Stimulated activated effector memory CD8-positive, alpha-beta T cell treated with anti-CD3 and anti-CD28 coated beads, Interleukin-12 subunit alpha, Interleukin-12 subunit beta, amount 100 ng/mL, for 72 hours (primary cell): ENCODE measurements around the gene PTN.
"Not testable (repeated sequence)": the region's sequence is repeated elsewhere in the genome, so short reads cannot be mapped to it uniquely, and the experiment has no call there.

Experiments
- ATAC-seq: fragments of 150-1000 bp; cut with Tn5 transposase; 2 replicates; pipeline ENCODE4 v1.10.0; 2021
- DNase-seq, 2 donors: peaks; one replicate each; pipeline ENCODE4 v3.0.0; 2021 to 2022; ENCODE audit warnings: low spot score in 2 of 2
- H3K27ac Mint-ChIP-seq: one replicate; pipeline ENCODE4 v1.8.0; 2022; ENCODE audit warnings: mild to moderate bottlenecking, mixed read lengths
- H3K36me3 Mint-ChIP-seq: one replicate; pipeline ENCODE4 v1.8.0; 2022; ENCODE audit warnings: mild to moderate bottlenecking, mixed read lengths
- H3K4me1 Mint-ChIP-seq: one replicate; pipeline ENCODE4 v1.8.0; 2022; ENCODE audit warnings: mixed read lengths
- H3K4me3 Mint-ChIP-seq: one replicate; pipeline ENCODE4 v1.8.0; 2022; ENCODE audit warnings: mild to moderate bottlenecking, mixed read lengths
- H3K9me3 Mint-ChIP-seq: one replicate; pipeline ENCODE4 v1.8.0; 2022; ENCODE audit warnings: mixed read lengths

The PTN gene

GRCh38 chr7:137297551-137298463 lies 45.7 kb downstream of the PTN start:
- ATAC-seq, result no peak
- H3K4me3 Mint-ChIP-seq, result no peak overlapping the region
- no peak for DNase-seq
- no peaks in the 10 kb centered on the region for H3K4me1 Mint-ChIP-seq
- peaks cover 4% of the 10 kb centered on the region for H3K9me3 Mint-ChIP-seq
- no peaks in the 10 kb centered on the region for H3K36me3 Mint-ChIP-seq
- no peak overlapping the region for H3K27ac Mint-ChIP-seq

DNA sequence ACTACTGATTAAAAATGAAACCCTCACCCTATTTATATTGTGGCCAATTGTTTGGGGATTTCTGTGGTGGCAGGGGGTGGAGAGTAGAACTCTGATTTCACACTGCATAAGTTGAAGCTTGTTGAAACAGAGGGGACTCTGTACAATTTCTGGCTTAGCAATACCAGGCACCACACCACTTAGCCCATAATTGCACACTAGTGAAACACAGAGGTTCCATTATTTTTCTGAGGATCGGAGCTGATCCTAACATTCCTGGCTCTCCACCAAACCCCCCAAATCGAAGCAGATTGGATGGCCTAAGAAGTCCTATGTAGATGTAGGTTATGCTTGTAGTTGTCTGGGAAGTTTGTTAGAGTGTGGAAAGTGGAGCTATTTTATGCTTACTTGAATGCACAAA lies 47.0 kb downstream of the PTN start:
- no peaks in the 10 kb centered on the region for H3K36me3 Mint-ChIP-seq
- no peak overlapping the region for H3K27ac Mint-ChIP-seq
- no peak for DNase-seq
- no peak overlapping the region for H3K4me3 Mint-ChIP-seq
- H3K9me3 Mint-ChIP-seq, result peaks cover 8% of the 10 kb centered on the region
- no peaks in the 10 kb centered on the region for H3K4me1 Mint-ChIP-seq
- no peak for ATAC-seq

DNA sequence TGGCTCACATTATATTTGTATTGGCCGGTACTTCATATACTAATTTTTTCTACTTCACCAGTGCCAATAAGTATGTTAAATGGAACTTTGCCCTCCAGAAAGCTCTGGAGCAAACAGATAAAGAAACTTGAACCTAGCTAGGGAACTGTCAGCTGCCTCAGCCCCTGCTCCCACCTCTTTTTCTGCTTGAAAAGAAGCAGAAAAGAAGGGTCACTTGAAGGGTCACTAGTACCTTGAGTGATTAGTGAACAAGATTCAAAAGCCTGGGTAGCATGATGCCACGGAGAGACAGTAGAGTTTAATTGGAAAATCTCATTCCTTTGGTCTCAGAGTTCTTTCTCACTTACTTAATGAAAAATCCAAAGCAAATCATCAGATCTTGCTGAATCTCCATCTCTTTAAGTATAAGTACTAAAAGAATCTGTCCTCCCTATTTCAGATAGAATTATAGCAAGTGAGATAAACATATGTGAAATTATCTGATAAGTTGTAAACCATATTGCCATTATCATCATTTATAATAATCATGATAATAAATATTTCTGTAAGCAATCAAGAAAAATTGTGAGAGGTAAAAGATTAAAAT lies 47.7 kb downstream of the PTN start:
- DNase-seq (no peak), ATAC-seq (no peak)
- H3K9me3 Mint-ChIP-seq, result peaks cover 8% of the 10 kb centered on the region
- no peak overlapping the region for H3K27ac Mint-ChIP-seq
- H3K36me3 Mint-ChIP-seq, result no peaks in the 10 kb centered on the region
- no peak overlapping the region for H3K4me3 Mint-ChIP-seq
- H3K4me1 Mint-ChIP-seq, result no peaks in the 10 kb centered on the region

GRCh38 chr7:137289101-137289500 lies 54.4 kb downstream of the PTN start:
- Mint-ChIP-seq H3K36me3 (no peaks in the 10 kb centered on the region), H3K4me3 (no peak overlapping the region), H3K27ac (no peak overlapping the region), H3K9me3 (peaks cover 10% of the 10 kb centered on the region), H3K4me1 (no peaks in the 10 kb centered on the region)
- ATAC-seq, result no peak
- no peak for DNase-seq

DNA sequence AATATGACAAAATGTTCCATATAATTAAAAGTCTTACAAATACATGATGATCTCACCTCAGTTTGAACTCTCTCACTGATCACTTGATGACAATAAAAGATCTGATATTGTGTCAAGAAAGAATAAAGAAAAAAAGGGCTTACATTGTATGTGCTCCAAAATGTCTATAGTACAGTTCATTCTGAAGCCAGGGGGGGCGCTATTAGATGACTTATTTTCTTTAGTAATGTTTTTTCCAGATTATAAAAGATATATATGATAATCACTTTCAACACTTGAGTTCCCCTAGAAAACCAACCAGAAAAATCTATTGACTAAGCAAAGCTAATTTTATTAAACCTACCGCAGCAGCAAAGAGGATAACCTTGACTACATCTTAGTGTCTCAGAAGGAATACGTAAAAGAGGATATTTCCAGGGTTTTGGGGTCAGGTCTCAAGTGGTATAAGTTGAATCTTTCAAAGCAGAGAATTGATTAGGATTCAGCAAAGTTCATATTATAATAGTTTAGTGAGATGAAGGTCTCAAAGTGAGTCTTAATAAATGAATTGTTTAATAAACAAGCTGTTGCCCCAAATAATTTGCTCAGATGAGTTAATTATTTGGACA lies 55.8 kb downstream of the PTN start:
- DNase-seq (no peak), ATAC-seq (no peak)
- no peak overlapping the region for H3K27ac Mint-ChIP-seq
- peaks cover 10% of the 10 kb centered on the region for H3K9me3 Mint-ChIP-seq
- H3K4me3 Mint-ChIP-seq, result no peak overlapping the region
- no peaks in the 10 kb centered on the region for H3K4me1 Mint-ChIP-seq
- H3K36me3 Mint-ChIP-seq, result no peaks in the 10 kb centered on the region

- peaks cover 4% of the 10 kb centered on the region for H3K9me3 Mint-ChIP-seq
- DNase-seq (no peak), ATAC-seq (no peak)
- H3K4me1 Mint-ChIP-seq, result no peaks in the 10 kb centered on the region
- no peak overlapping the region for H3K27ac Mint-ChIP-seq
- no peak overlapping the region for H3K4me3 Mint-ChIP-seq
- no peaks in the 10 kb centered on the region for H3K36me3 Mint-ChIP-seq
These were observed 60.4 kb downstream of the PTN start for GRCh38 chr7:137283153-137283552.

DNA sequence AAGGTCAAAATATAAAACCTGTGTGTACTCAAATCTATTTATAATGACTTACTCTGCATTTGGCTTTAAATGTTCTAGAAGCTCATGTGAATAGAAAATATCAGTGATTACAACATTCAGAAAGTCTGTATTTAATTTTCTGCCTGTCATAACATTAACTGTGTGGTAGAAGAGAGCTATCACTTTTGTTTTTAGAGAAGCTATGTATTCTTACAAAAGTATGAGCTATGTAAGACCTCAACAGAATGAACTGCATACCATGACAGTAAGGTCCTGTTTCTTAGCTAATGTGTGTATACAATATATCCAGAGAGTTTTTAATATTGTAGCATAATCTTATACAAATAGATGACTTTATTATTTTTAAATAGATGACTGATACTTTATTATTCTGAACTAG lies 61.5 kb downstream of the PTN start:
- Mint-ChIP-seq H3K36me3 (no peaks in the 10 kb centered on the region), H3K4me3 (no peak overlapping the region), H3K27ac (no peak overlapping the region), H3K4me1 (no peaks in the 10 kb centered on the region), H3K9me3 (peaks cover 6% of the 10 kb centered on the region)
- no peak for DNase-seq
- ATAC-seq, result no peak

- Mint-ChIP-seq H3K4me1 (no peaks in the 10 kb centered on the region), H3K4me3 (no peak overlapping the region), H3K27ac (no peak overlapping the region), H3K9me3 (peaks cover 6% of the 10 kb centered on the region), H3K36me3 (no peaks in the 10 kb centered on the region)
- no peak for DNase-seq
- no peak for ATAC-seq
These were observed 67.3 kb downstream of the PTN start for GRCh38 chr7:137276189-137276588.

DNA sequence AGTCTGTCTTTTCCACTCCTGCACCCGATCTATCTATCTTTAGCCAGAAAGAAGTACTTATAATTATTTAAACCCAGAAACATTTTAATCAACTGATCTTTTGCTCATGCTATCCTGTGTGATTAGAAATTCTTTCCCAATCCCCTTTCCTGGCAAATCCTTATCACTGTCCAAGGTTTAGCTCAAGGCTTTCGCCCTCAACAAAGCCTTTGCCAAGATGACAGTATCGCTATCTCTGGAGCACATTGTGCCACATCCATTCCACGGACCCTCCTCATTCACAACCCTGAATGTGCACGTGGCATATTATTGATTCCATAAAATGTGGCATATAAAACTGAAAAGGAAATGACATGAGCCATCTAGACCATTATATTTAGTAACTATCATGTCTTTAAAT lies 71.3 kb downstream of the PTN start:
- H3K4me3 Mint-ChIP-seq, result no peak overlapping the region
- no peak for ATAC-seq
- no peaks in the 10 kb centered on the region for H3K36me3 Mint-ChIP-seq
- H3K4me1 Mint-ChIP-seq, result no peaks in the 10 kb centered on the region
- H3K9me3 Mint-ChIP-seq, result peaks cover 6% of the 10 kb centered on the region
- no peak for DNase-seq
- no peak overlapping the region for H3K27ac Mint-ChIP-seq

GRCh38 chr7:137269240-137269639 lies 74.3 kb downstream of the PTN start:
- ATAC-seq (no peak), DNase-seq (no peak)
- peaks cover 10% of the 10 kb centered on the region for H3K9me3 Mint-ChIP-seq
- no peak overlapping the region for H3K4me3 Mint-ChIP-seq
- H3K4me1 Mint-ChIP-seq, result no peaks in the 10 kb centered on the region
- no peak overlapping the region for H3K27ac Mint-ChIP-seq
- no peaks in the 10 kb centered on the region for H3K36me3 Mint-ChIP-seq

DNA sequence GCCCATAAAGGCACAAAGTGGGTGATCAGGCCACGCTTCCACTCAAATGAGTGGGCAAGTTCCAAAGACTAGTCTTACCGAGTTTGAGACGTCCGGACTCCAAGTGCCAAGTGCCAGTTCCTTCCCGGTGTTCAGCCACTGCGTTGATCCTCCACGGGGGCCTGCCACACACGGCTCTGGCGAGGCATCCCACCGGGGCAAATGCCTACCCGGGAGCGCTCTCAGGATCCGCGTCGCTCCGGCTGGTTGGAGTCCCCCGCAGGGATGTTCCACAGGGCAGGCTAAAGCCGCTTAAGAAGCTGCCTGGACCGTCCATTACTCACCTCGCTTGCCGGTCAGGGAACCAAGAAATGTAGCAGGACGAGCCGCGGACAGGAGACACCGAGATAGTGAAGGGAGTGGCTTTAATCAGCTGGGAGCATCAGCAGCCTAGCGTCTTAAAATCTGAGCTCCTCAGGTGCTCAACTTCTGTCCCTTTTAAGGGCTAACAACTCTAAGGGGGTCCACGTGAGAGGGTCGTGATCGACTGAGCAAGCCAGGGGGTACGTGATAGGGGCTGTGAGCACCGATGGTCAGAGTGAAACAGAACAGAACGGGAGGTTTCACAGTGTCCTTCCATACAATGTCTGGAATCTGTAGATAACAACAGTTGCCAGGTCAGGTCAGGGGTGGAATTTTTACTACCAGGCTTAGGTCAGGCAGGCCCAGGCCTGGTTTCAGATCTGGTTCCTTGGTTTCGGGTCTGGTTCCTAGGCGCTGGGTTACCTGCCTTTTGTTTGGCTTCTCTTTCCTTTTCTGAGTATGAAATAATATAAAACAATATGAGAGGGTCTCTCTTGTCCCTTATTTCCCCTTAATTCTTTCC lies 75.3 kb downstream of the PTN start:
- not testable (repeated sequence) for H3K36me3 Mint-ChIP-seq, ATAC-seq, H3K4me1 Mint-ChIP-seq, H3K4me3 Mint-ChIP-seq, H3K27ac Mint-ChIP-seq, DNase-seq
- peaks cover 10% of the 10 kb centered on the region for H3K9me3 Mint-ChIP-seq

- Mint-ChIP-seq H3K4me1 (no peaks in the 10 kb centered on the region), H3K4me3 (no peak overlapping the region), H3K9me3 (peaks cover 10% of the 10 kb centered on the region), H3K27ac (no peak overlapping the region), H3K36me3 (no peaks in the 10 kb centered on the region)
- ATAC-seq (no peak), DNase-seq (no peak)
These were observed 76.8 kb downstream of the PTN start for GRCh38 chr7:137266764-137267163.

DNA sequence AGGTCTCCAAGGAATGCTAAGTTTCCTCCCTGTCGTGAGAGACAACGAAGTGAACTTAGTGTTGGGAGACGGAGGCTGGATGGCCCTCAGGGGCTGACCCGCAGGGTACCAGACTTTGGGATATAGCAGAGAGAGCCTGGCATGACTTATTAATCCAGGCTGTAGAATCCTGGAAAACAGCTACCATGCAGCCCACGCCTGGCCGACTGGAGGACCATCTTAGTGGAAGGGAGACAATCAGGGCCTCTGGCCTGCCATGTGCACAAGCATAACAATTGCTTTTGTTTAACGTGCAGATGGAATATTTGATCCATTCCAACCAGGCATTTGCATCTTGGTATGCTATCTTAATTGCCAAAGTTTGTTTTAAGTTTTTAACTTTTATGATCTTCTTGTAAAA lies 78.1 kb downstream of the PTN start:
- not testable (repeated sequence) for H3K4me1 Mint-ChIP-seq, H3K36me3 Mint-ChIP-seq, DNase-seq, H3K4me3 Mint-ChIP-seq, ATAC-seq, H3K27ac Mint-ChIP-seq
- H3K9me3 Mint-ChIP-seq, result peaks cover 10% of the 10 kb centered on the region

GRCh38 chr7:137262599-137262998 lies 80.9 kb downstream of the PTN start:
- no peaks in the 10 kb centered on the region for H3K4me1 Mint-ChIP-seq
- DNase-seq (no peak), ATAC-seq (no peak)
- H3K36me3 Mint-ChIP-seq, result no peaks in the 10 kb centered on the region
- no peak overlapping the region for H3K4me3 Mint-ChIP-seq
- H3K9me3 Mint-ChIP-seq, result peaks cover 4% of the 10 kb centered on the region
- no peak overlapping the region for H3K27ac Mint-ChIP-seq

DNA sequence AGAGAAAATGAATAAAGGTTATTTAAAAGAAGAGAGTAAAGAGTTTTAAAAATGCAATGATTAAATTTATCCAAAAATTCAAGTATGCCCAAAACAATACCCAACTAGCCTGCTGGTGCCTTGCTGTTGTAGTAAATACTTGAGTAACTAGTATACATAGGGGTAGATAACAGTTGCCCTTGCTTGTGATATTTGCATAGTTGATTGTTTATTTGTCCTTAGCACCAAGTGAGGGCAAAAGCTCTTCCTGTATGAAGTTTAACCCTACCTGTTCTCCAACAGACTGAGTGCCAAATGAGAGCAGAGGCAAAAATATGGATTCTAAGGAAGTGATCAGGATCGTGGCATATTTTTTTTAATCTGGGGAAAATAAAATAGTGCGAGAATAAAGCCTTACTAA lies 85.0 kb downstream of the PTN start:
- no peaks in the 10 kb centered on the region for H3K36me3 Mint-ChIP-seq
- DNase-seq (no peak), ATAC-seq (no peak)
- peaks cover 4% of the 10 kb centered on the region for H3K9me3 Mint-ChIP-seq
- no peak overlapping the region for H3K4me3 Mint-ChIP-seq
- no peak overlapping the region for H3K27ac Mint-ChIP-seq
- no peaks in the 10 kb centered on the region for H3K4me1 Mint-ChIP-seq
